Activated CD4-positive, alpha-beta T cell treated with anti-CD3 and anti-CD28 coated beads for 36 hours (primary cell): ENCODE data around the gene PXK. TPM values are rescaled to one million over a fixed set of nuclear protein-coding genes. Genes with fewer than 3 reads are reported as not detected.
A peak's percentile ranks its signal among the peaks of the same experiment; 100 is the strongest.

Experiments
- ATAC-seq: fragments of 200-7000 bp; cut with Tn5 transposase; one replicate; pipeline ENCODE4 v1.10.0; 2021; ENCODE audit warnings: mild to moderate bottlenecking, moderate library complexity
- CTCF ChIA-PET: fragments of 350-600 bp; sonication (Branson Sonifier 250); formaldehyde crosslinking; loops from one replicate; lab custom pipeline; 2021; ENCODE audit warnings: antibody characterized with exemption; lab: Charles Lee
- POLR2A ChIA-PET: fragments of 350-600 bp; sonication (Branson Sonifier 250); formaldehyde crosslinking; loops from one replicate; lab custom pipeline; 2021; ENCODE audit warnings: antibody characterized with exemption, inconsistent platforms; lab: Charles Lee
- DNase-seq: peaks from one replicate; pipeline ENCODE4 v3.0.0-alpha.2; 2020
- H3K27ac Mint-ChIP-seq: one replicate; pipeline ENCODE4 v1.8.0; 2021; ENCODE audit warnings: mixed read lengths
- H3K27me3 Mint-ChIP-seq: one replicate; pipeline ENCODE4 v1.8.0; 2021; ENCODE audit warnings: mixed read lengths
- H3K36me3 Mint-ChIP-seq: one replicate; pipeline ENCODE4 v1.8.0; 2021; ENCODE audit warnings: low read depth, mixed read lengths
- H3K4me1 Mint-ChIP-seq: one replicate; pipeline ENCODE4 v1.8.0; 2021; ENCODE audit warnings: mixed read lengths
- H3K4me3 Mint-ChIP-seq: one replicate; pipeline ENCODE4 v1.8.0; 2021; ENCODE audit warnings: mild to moderate bottlenecking, moderate library complexity, mixed read lengths
- H3K9me3 Mint-ChIP-seq: one replicate; pipeline ENCODE4 v1.8.0; 2021; ENCODE audit warnings: low read depth, mixed read lengths
- intact Hi-C, 2 experiments: fragments of 100-400 bp; cut with DNase I in 1 of 2; cut with micrococcal nuclease in 1 of 2; formaldehyde crosslinking; loops; one replicate each; pipeline versions ENCODE4 v1.14.2 to v1.15.1; 2022 to 2024; cut with DNase I, micrococcal nuclease
- total RNA-seq, 2 experiments: library from RNA; stranded (reverse); gene quantifications; one replicate each; pipeline ENCODE4 v1.2.3, GENCODE V29; 2021

PXK gene
- total RNA-seq, 2 experiments from 2014 or later, result 35.2 to 50.7 TPM

DNA sequence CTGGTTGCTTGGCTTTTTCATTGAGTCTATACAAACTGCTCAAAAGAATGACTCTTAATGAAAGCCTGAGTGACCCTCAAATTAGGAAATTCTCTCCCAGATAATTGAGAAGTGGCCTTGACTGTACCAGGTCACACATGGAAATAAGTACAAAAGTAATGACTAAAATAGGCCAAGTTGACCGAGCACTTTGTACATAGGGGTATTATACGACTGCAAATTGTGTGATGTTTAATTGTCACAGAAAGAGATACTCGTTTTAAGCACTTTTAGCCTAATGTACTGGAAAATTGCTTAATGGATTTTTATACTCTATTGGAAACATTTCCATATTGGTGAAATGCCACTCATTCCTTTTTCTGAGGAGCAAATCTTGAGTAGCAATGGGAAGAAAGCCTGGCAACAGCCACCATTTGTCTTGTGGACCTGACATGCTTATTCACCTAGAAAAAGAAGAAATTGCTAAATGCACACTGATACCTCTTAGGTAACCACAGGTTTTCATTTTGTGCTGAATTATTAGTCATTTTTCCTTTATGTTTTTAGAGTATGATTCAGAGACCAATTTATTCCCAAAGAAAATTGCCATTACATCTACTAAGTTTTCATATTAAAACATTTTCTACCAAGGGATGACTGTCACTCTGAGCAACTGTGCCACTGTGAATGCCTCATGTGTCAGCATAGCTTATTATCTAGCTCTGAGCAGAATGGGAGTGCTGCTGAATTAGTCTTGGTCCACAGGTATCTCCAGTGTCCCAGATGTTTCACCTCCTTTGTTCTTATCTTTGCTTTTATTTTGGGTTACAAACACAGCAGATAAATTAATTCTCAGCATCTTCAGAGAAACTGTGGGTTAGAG, 8.9 kb upstream of the PXK start:
- Mint-ChIP-seq H3K27me3 (no peaks in the 10 kb centered on the region), H3K4me3 (peak overlapping the region; percentile 29), H3K4me1 (peaks cover 40% of the 10 kb centered on the region), H3K9me3 (no peaks in the 10 kb centered on the region), H3K27ac (peak overlapping the region; percentile 86), H3K36me3 (peaks cover 5% of the 10 kb centered on the region)
- CTCF ChIA-PET, result interaction anchor here (0.9 to 9.5 kb wide), 10 partner anchors 9 to 167 kb away, joined by 3 to 72 read pairs (median 4); partner anchors contain the start of genes HTD2, PXK and RPP14
- DNase-seq (no peak), ATAC-seq (peak; percentile 88)
- POLR2A ChIA-PET, result interaction anchor here (0.6 to 1.3 kb wide), 3 partner anchors 9 to 17 kb away, joined by 3 to 5 read pairs (median 4); partner anchors contain the start of genes HTD2 and RPP14
- intact Hi-C loops, result loop anchor here (1.0 to 5.0 kb wide), 8 partner anchors 9 to 729 kb away; partner anchors contain the start of genes HTD2 (in 2 of the 2), RPP14 (in 2 of the 2), CFAP20DC (in 1 of the 2) and PDHB (in 1 of the 2)

DNA sequence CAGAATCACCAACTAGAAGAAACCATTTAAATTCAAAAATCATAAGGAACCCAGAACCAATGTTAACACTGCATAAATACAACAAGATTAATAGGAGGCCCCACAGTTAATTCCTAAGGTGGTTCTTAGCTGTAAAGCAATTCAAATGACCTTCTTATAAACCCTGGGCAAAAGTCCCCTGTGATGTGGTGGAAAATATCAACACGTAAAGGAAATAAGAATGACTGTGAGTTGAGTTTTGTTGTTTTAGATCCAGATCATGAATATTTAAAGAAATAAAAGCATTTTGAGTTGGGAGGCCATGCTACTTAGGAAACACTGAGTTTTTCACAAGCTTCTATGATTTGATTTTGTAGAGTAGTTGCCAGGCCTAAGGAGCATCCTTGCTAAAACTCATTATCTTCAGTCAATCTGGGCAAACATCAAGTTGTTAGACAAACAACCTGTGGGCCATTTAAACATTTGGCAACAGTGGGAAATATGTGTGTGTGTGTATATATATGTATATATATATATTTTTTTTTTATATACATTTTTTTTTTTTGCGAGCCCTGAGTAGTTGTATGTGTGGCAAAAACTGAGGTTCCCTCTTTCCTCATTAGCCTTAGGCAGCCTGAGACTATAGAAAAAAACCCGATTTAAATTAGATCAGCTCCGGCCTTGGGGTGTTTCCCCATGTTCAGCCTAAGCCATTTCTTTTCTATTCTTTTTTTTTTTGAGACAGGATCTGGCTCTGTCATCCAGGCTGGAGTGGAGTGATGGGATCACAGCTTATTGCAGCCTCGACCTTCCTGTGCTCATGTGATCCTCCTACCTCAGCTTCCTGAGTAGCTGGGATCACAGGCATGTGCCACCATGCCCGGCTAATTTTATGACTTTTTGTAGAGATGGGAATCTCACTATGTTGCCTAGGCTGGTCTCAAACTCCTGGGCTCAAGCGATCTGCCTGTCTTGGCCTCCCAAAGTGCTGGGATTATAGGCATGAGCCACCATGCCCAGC, 8.0 kb upstream of the PXK start:
- intact Hi-C loops, result loop anchor here (1.0 to 5.0 kb wide), 8 partner anchors 8 to 728 kb away; partner anchors contain the start of genes HTD2 (in 2 of the 2), RPP14 (in 2 of the 2), CFAP20DC (in 1 of the 2) and PDHB (in 1 of the 2)
- H3K4me1 Mint-ChIP-seq, result peaks cover 40% of the 10 kb centered on the region
- POLR2A ChIA-PET, result interaction anchor here (0.8 to 1.4 kb wide), 3 partner anchors 10 to 18 kb away, joined by 4 to 5 read pairs (median 4); partner anchors contain the start of genes HTD2 and RPP14
- CTCF ChIA-PET, result interaction anchor here (0.5 to 9.5 kb wide), 14 partner anchors 8 to 335 kb away, joined by 3 to 72 read pairs (median 4); partner anchors contain the start of genes HTD2, PXK and RPP14
- ATAC-seq, result peak; percentile 62
- H3K36me3 Mint-ChIP-seq, result peaks cover 2% of the 10 kb centered on the region
- H3K9me3 Mint-ChIP-seq, result no peaks in the 10 kb centered on the region
- H3K4me3 Mint-ChIP-seq, result peak overlapping the region; percentile 29
- no peaks in the 10 kb centered on the region for H3K27me3 Mint-ChIP-seq
- peak overlapping the region; percentile 86 for H3K27ac Mint-ChIP-seq
- no peak for DNase-seq

DNA sequence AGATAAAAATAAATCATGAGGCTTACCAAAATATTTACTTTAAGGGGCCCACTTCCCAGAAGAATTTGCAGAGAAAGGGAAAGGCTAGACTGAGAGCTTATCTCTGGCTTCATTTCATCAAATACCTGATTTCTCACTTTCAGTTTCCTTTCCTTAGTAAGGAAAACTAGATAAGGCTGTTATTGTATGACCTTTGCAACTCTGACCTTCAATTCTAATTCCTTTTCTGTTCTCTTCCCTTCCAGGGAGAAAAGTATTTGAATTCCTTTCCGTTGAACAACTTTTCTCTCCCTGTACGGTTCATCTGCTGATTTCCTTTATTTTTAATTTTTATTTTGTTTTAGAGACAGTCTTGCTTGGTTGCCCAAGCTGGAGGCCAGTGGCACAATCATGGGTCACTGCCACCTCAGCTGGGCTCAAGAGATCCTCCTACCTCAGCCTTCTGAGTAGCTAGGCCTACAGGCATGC, 7.1 kb upstream of the PXK start:
- no peak for ATAC-seq
- H3K27me3 Mint-ChIP-seq, result no peaks in the 10 kb centered on the region
- H3K9me3 Mint-ChIP-seq, result no peaks in the 10 kb centered on the region
- no peak for DNase-seq
- no peak overlapping the region for H3K4me3 Mint-ChIP-seq
- peaks cover 2% of the 10 kb centered on the region for H3K36me3 Mint-ChIP-seq
- peak overlapping the region; percentile 82 for H3K27ac Mint-ChIP-seq
- peaks cover 40% of the 10 kb centered on the region for H3K4me1 Mint-ChIP-seq
- ChIA-PET POLR2A (interaction anchor here (1.4 kb wide), 1 partner anchor 10 kb away, joined by 4 read pairs; no protein-coding TSS in a partner anchor), CTCF (interaction anchor here (0.6 to 9.5 kb wide), 5 partner anchors 12 to 25 kb away, joined by 3 to 72 read pairs (median 5); partner anchors contain the start of genes HTD2 and RPP14)
- intact Hi-C loops, result no loop called here

DNA sequence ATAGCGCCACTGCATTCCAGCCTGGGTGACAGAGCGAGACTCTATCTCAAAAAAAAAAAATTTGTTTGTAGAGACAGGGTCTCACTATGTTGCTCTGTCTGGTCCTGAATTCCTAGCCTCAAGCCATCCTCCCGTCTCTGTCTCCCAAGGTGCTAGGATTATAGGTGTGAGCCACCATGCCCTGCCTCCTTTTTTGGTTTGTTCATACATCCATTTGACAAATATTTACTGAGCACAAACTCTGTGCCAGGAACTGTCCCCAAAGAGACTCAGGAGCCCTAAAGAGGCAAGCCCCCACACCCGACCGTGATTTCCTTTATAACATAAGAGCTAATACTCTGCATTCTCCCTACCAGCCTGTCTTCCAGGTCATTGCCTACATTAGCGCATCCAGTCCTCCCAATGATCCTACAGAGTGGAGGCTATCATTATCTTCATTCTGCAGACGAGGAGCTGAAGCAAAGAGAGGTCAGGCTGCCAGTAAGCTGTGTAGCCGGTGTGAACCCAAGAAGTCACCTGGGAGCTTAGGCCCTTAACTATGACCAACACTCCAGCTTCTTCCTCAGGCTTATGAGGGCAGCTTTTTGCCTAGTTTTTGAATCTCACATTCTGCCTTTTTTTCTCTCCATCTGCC, 6.3 kb upstream of the PXK start:
- ATAC-seq (no peak), DNase-seq (no peak)
- intact Hi-C loops, result no loop called here
- H3K9me3 Mint-ChIP-seq, result no peaks in the 10 kb centered on the region
- ChIA-PET POLR2A (no interaction called here), CTCF (interaction anchor here (0.9 to 9.5 kb wide), 3 partner anchors 19 to 169 kb away, joined by 3 to 72 read pairs (median 3); partner anchors contain the start of genes HTD2 and RPP14)
- H3K4me1 Mint-ChIP-seq, result peaks cover 36% of the 10 kb centered on the region
- no peaks in the 10 kb centered on the region for H3K36me3 Mint-ChIP-seq
- H3K27me3 Mint-ChIP-seq, result no peaks in the 10 kb centered on the region
- no peak overlapping the region for H3K4me3 Mint-ChIP-seq
- H3K27ac Mint-ChIP-seq, result peak overlapping the region; percentile 65

DNA sequence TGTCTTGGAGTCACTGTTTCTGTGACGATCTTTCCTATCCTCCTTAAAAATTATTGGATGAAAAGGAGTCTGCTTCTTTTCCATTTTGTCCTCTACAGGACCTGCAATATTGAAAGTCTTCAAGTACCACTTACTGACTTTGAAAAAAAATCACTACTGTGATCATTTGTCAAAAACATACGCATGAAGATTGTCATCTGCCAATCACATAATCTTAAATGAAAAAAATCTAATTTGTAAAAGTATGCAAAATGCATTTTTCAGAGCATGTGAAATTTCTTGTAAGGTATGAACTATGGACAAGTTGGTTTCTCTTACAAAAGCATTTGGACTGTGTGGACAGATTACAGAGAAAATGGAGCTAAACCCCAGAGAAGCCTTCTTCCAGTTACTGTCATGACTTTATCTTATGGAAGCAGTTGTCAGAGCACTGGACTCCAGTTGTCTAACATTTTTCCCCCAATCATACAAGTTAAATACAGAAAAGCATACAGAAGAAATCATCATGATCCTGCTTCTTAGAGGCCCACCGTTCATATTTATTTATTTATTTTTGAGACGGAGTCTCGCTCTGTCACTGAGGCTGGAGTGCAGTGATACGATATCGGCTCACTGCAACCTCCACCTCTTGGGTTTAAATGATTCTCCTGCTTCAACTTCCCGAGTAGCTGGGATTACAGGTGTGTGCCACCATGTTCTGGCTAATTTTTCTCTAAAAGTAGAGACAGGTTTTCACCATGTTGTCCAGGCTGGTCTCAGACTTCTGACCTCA, 3.4 kb upstream of the PXK start:
- no peak overlapping the region for H3K4me3 Mint-ChIP-seq
- H3K27ac Mint-ChIP-seq, result no peak overlapping the region
- ChIA-PET POLR2A (no interaction called here), CTCF (interaction anchor here (0.7 to 9.4 kb wide), 3 partner anchors 22 to 146 kb away, joined by 3 to 58 read pairs (median 6); partner anchors contain the start of genes HTD2 and RPP14)
- intact Hi-C loops, result no loop called here
- H3K27me3 Mint-ChIP-seq, result no peaks in the 10 kb centered on the region
- ATAC-seq (no peak), DNase-seq (no peak)
- peaks cover 29% of the 10 kb centered on the region for H3K4me1 Mint-ChIP-seq
- peaks cover 2% of the 10 kb centered on the region for H3K36me3 Mint-ChIP-seq
- H3K9me3 Mint-ChIP-seq, result no peaks in the 10 kb centered on the region

DNA sequence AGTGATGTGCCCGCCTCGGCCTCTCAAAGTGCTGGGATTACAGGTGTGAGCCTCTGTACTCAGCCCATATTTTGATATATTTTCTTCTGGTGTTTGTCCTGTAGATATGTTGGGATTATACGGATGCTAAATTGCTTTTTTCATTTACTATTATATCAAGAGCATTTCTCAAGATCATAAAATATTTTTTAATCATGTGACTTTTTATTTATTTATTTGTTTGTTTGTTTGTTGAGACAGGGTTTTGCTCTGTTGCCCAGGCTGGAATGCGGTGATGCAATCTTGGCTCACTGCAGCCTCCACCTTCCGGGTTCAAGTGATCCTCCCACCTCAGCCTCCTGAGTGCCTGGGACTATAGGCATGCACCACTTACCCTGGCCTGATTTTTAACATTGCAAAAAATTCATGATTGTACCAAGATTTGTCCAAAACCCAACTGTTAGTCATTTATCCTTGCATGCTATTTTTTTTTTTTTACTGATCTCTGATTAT, 2.7 kb upstream of the PXK start:
- DNase-seq, result no peak
- Mint-ChIP-seq H3K9me3 (no peaks in the 10 kb centered on the region), H3K4me1 (peaks cover 28% of the 10 kb centered on the region), H3K36me3 (peaks cover 2% of the 10 kb centered on the region), H3K27me3 (no peaks in the 10 kb centered on the region), H3K4me3 (no peak overlapping the region), H3K27ac (no peak overlapping the region)
- no peak for ATAC-seq
- CTCF ChIA-PET, result interaction anchor here (1.0 to 9.4 kb wide), 3 partner anchors 23 to 161 kb away, joined by 5 to 58 read pairs (median 6); partner anchors contain the start of genes HTD2, KCTD6 and RPP14
- intact Hi-C loops, result loop anchor here in 1 of 2 experiments (5.0 kb wide), 1 partner anchor 162 kb away; the partner anchor contains the start of gene KCTD6
- POLR2A ChIA-PET, result no interaction called here

DNA sequence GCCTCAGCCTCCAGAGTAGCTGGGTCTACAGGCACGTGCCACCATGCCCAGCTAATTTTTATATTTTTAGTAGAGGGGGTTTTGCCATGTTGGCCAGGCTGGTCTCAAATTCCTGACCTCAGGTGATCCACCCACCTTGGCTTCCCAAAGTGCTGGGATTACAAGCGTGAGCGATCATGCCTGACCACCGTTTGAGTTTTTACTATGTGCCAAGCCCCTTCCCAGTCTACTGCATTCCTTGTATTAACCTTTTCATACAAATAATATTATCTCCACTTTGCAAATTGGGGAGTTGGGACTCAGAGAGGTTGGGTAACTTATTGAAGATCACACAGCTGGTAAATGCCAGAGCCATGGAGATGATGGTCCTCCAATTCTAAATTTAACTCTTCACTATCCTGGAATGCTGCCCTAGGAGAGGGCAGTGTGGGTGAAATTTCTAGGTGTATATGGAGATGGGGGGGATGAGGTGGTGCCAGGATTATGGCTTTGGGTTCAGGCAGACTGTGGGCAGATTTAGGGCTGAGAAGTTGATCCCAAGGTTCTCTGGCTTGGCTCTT, 1.0 kb upstream of the PXK start:
- Mint-ChIP-seq H3K4me3 (peak overlapping the region; percentile 100), H3K27me3 (no peaks in the 10 kb centered on the region), H3K4me1 (peaks cover 30% of the 10 kb centered on the region), H3K9me3 (no peaks in the 10 kb centered on the region), H3K36me3 (peaks cover 10% of the 10 kb centered on the region), H3K27ac (peak overlapping the region; percentile 78)
- intact Hi-C loops, result loop anchor here (1.0 to 5.0 kb wide), 6 partner anchors 7 to 161 kb away; partner anchors contain the start of genes KCTD6 (in 2 of the 2), ABHD6 (in 1 of the 2), HTD2 (in 1 of the 2) and PDHB (in 1 of the 2)
- DNase-seq (no peak), ATAC-seq (no peak)
- CTCF ChIA-PET, result interaction anchor here (0.6 to 9.4 kb wide), 4 partner anchors 8 to 146 kb away, joined by 3 to 58 read pairs (median 5); partner anchors contain the start of genes HTD2 and RPP14
- POLR2A ChIA-PET, result no interaction called here

DNA sequence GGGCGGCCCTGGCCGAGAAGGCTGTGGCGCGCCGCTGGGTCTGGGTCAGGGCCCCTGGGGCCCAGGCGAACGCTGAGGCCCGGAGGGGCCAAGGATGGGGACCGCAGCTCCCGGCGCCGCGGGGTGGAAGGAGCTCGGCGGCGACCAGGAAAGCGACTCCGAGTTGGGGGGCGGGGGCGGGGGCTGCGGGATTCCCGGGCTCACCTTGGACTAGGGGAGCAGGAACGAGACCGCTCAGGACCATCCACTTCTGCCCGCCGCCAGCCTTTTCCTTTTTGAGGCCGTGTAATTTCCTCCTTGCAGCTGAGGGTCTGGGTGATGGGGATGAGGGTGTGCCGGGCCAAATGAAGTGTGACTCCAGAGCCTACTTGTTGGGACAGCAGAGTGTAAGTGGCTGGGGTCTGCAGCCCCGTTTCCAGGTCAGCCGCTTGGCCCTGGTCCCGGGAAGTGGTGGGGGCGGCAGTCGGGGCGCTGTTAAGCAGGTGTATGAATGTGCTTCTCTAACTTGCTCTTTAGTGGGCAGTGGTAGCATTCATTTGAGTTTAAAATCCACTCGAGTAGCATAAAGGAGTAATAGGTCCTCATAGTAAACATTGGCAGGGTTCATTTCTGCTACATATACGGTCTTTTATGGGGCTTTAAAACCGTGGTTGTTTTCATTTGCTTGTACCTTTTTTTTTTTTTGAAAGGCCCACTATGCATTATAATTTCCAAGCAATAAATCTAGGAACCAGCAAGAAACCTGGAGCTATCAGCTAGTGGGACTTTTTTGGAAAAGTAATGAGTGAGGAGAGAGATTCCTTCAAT, 717 bp downstream of the PXK start:
- peak; percentile 23 for ATAC-seq
- DNase-seq, result peak; percentile 60
- intact Hi-C loops, result loop anchor here (2.0 to 5.0 kb wide), 4 partner anchors 21 to 159 kb away; partner anchors contain the start of genes HTD2 (in 1 of the 2), KCTD6 (in 1 of the 2) and RPP14 (in 1 of the 2)
- Mint-ChIP-seq H3K36me3 (peaks cover 10% of the 10 kb centered on the region), H3K9me3 (no peaks in the 10 kb centered on the region), H3K27me3 (no peaks in the 10 kb centered on the region), H3K27ac (peak overlapping the region; percentile 96), H3K4me1 (peaks cover 30% of the 10 kb centered on the region), H3K4me3 (peak overlapping the region; percentile 100)
- POLR2A ChIA-PET, result interaction anchor here (1.1 kb wide), 1 partner anchor 27 kb away, joined by 4 read pairs; the partner anchor contains the start of genes HTD2 and RPP14
- CTCF ChIA-PET, result interaction anchor here (0.7 to 9.4 kb wide), 9 partner anchors 9 to 160 kb away, joined by 3 to 58 read pairs (median 4); partner anchors contain the start of genes HTD2, KCTD6 and RPP14
